ENCODE results near the gene MCM3. TPM values are rescaled to one million over a fixed set of nuclear protein-coding genes. Genes with fewer than 3 reads are reported as not detected.

MCM3 gene
- total RNA-seq, 1 experiment from 2014 or later = 191 TPM

- ChIA-PET CTCF (no interaction called here), RAD21 (ENCODE audit: low non-redundant PET in 1 of 2, low total read pairs in 2 of 2, uncharacterized antibody in 2 of 2, unreplicated experiment in 2 of 2) (no interaction called here), POLR2A (no interaction called here)
- Histone ChIP-seq H3K4me3 (replicated peaks in 1 of 2; ENCODE audit: low read depth in 1 of 2, low read length in 2 of 2) (no peak overlapping the region), H4K20me1 (ENCODE audit: insufficient read depth) (no peaks in the 10 kb centered on the region), H3K9me3 (ENCODE audit: control insufficient read depth in 1 of 2, insufficient read depth in 1 of 2, low read depth in 1 of 2, low read length in 2 of 2) (no peaks in the 10 kb centered on the region), H3K4me2 (ENCODE audit: low read length) (no peak overlapping the region), H3K79me2 (ENCODE audit: insufficient read depth, low read length) (no peaks in the 10 kb centered on the region), H2AFZ (ENCODE audit: low read depth, low read length, poor library complexity, severe bottlenecking) (no peak overlapping the region), H3K4me1 (ENCODE audit: control insufficient read depth in 1 of 2, insufficient read depth in 2 of 2, low read length in 2 of 2) (peaks cover 0 to 7% of the 10 kb centered on the region in 2 experiments; a peak in 2 of 4 replicates), H3K27ac (ENCODE audit: low read depth, low read length) (no peak overlapping the region), H3K9ac (ENCODE audit: low read length) (no peak overlapping the region), H3K27me3 (ENCODE audit: insufficient read depth, low read length) (no peaks in the 10 kb centered on the region), H3K36me3 (ENCODE audit: control insufficient read depth in 1 of 2, insufficient read depth in 2 of 2, low read length in 2 of 2) (no peaks in the 10 kb centered on the region), H3K9me2 (ENCODE audit: insufficient read depth) (no peaks in the 10 kb centered on the region)
- no peak for ATAC-seq
- intact Hi-C loops (cut with micrococcal nuclease) = no loop called here
- TF ChIP-seq FOSL1 (IDR thresholded peaks at IDR 0.05; ENCODE audit: low read depth) = no peak
- no peak for TF ChIP-seq CBX3 (IDR thresholded peaks at IDR 0.05; ENCODE audit: low read depth)
- TF ChIP-seq ZBTB33 (IDR thresholded peaks at IDR 0.05; ENCODE audit: extremely low read depth, insufficient replicate concordance, low read length) = no peak
- no peak for TF ChIP-seq ATF3 (IDR thresholded peaks at IDR 0.05)
- no peak for TF ChIP-seq ZNF274 (IDR thresholded peaks at IDR 0.05; ENCODE audit: low read depth, low read length)
- no peak for TF ChIP-seq POLR2AphosphoS5 (IDR thresholded peaks at IDR 0.05; ENCODE audit: low read depth, low read length)
- TF ChIP-seq EZH2 (IDR thresholded peaks at IDR 0.05) = no peak
- no peak for TF ChIP-seq ELF1 (IDR thresholded peaks at IDR 0.05; ENCODE audit: borderline replicate concordance, low read depth)
- no peak for DNase-seq (ENCODE audit: low read depth, low spot score)
- no TSS peak for BruUV-seq (replicated peaks)
Measured at GRCh38 chr6:52230685-52231084, 53.9 kb downstream of the MCM3 start.

- Histone ChIP-seq H2AFZ (ENCODE audit: low read depth, low read length, poor library complexity, severe bottlenecking) (no peak overlapping the region), H3K27ac (ENCODE audit: low read depth, low read length) (no peak overlapping the region), H3K36me3 (ENCODE audit: control insufficient read depth in 1 of 2, insufficient read depth in 2 of 2, low read length in 2 of 2) (no peaks in the 10 kb centered on the region), H3K4me3 (replicated peaks in 1 of 2; ENCODE audit: low read depth in 1 of 2, low read length in 2 of 2) (no peak overlapping the region), H3K27me3 (ENCODE audit: insufficient read depth, low read length) (peaks cover 12% of the 10 kb centered on the region; the same call in 1 of the 2 replicates), H3K9me2 (ENCODE audit: insufficient read depth) (no peaks in the 10 kb centered on the region), H3K4me2 (ENCODE audit: low read length) (no peak overlapping the region), H3K4me1 (ENCODE audit: control insufficient read depth in 1 of 2, insufficient read depth in 2 of 2, low read length in 2 of 2) (no peaks in the 10 kb centered on the region), H3K9me3 (ENCODE audit: control insufficient read depth in 1 of 2, insufficient read depth in 1 of 2, low read depth in 1 of 2, low read length in 2 of 2) (no peaks in the 10 kb centered on the region), H3K79me2 (ENCODE audit: insufficient read depth, low read length) (no peaks in the 10 kb centered on the region), H4K20me1 (ENCODE audit: insufficient read depth) (no peaks in the 10 kb centered on the region), H3K9ac (ENCODE audit: low read length) (no peak overlapping the region)
- ChIA-PET CTCF (no interaction called here), RAD21 (ENCODE audit: low non-redundant PET in 1 of 2, low total read pairs in 2 of 2, uncharacterized antibody in 2 of 2, unreplicated experiment in 2 of 2) (no interaction called here), POLR2A (no interaction called here)
- ATAC-seq (no peak), DNase-seq (ENCODE audit: low read depth, low spot score) (no peak)
- no TSS peak for BruUV-seq (replicated peaks)
- intact Hi-C loops (cut with micrococcal nuclease) = no loop called here
- TF ChIP-seq ATF3 (IDR thresholded peaks at IDR 0.05) (no peak), ZBTB33 (IDR thresholded peaks at IDR 0.05; ENCODE audit: extremely low read depth, insufficient replicate concordance, low read length) (no peak), REST (IDR thresholded peaks at IDR 0.05; ENCODE audit: low read depth) (no peak), YY1 (IDR thresholded peaks at IDR 0.05; ENCODE audit: extremely low read depth, insufficient replicate concordance, low read depth, low read length) (no peak), SIN3A (IDR thresholded peaks at IDR 0.05; ENCODE audit: low read depth) (no peak)
Measured at GRCh38 chr6:52227495-52227894, 57.0 kb downstream of the MCM3 start.
